GM18519 (cell line): ENCODE measurements around the gene FETUB.
A peak's percentile ranks its signal among the peaks of the same experiment; 100 is the strongest.

Experiments used
- ATAC-seq: cut with Tn5 transposase; IDR thresholded peaks from one replicate; pipeline ENCODE4 v1.9.1; 2021; ENCODE audit warnings: mild to moderate bottlenecking, moderate library complexity; ENCODE audit not compliant: unreplicated experiment, low FRiP score

FETUB gene

DNA sequence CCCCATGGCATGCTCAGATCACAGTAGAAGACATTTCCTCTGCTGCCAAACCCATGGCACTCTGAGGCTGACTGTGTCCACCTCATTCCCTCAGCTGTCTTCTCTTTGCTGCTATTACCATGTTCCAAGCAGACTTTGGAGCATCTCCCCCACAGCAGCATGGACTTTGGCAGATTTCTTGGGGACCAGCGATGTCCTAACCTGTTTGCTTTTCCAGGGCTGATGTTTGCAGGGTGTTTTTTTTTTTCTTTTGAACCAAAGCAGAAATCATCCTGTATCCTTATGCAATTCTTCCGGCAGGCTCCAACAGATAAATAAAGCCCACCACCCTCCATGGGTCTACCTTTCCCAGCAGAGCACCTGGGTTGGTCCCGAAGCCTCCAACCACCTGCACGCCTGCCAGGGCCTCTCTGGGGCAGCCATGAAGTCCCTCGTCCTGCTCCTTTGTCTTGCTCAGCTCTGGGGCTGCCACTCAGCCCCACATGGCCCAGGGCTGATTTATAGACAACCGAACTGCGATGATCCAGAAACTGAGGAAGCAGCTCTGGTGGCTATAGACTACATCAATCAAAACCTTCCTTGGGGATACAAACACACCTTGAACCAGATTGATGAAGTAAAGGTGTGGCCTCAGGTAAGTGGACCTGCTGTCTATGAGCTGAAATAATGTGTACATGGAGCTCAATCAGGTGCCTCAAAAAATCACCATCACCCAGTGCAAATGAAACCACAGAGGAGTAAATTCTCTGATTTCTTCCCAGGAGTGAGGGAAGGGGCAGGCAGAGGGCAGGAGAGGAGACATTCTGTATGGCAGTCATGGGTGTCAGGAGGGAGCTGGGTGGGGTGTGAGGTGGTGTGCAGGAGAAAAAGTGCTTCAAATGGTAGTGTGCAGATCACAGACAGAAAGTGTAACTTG is 27.2 kb upstream of the FETUB start, which contains the start of gene AHSG:
Gene AHSG (plus strand): TSS at position 340 of the 916 bp plus-strand sequence. CDS start 82 bp downstream, at position 422.
- no peak for ATAC-seq

DNA sequence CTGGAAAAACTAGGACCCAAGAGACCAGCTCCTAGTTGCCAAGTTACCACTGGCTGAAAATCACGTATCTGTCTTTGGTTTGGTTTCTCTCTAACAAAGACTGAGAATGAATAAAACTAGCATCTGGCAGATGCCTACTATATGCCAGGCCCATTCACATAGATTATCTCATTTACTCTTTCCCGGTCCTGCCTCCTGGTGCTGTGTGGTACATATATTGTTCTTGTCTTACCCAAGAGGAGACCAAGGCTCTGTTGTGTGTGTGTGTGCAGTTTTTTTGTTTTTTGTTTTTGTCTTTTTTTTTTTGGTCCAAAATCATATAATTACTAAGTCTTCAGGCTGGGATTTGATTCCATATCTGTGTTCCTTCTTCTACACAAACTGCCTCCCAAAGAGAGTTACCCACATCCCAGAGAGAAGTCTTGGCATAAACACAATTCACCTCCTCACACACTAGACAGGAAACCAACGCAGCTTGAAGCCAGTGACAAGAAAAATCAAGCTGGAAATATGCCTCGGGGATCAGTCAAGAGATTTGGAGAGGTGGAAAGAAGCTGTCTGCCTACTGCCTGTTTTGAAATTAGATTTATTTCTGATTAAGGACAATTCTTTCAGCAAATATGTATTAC is 26.4 kb upstream of the FETUB start:
- no peak for ATAC-seq

DNA sequence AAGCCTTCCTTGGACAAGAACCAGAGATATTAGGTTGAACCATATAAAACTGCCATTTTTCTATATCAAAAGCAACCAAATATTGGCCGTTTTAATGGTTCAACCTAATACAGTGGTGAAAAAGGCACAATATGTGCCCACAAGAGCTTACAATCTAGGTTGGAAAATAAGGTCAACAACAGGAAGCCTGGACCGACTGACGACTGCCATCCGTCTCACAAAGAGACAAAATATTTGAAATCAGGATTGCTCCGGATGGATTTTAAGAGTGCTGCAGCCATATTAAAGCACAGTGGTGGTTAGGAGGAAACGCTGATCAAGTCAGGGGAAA is 26.0 kb upstream of the FETUB start:
- no peak for ATAC-seq

DNA sequence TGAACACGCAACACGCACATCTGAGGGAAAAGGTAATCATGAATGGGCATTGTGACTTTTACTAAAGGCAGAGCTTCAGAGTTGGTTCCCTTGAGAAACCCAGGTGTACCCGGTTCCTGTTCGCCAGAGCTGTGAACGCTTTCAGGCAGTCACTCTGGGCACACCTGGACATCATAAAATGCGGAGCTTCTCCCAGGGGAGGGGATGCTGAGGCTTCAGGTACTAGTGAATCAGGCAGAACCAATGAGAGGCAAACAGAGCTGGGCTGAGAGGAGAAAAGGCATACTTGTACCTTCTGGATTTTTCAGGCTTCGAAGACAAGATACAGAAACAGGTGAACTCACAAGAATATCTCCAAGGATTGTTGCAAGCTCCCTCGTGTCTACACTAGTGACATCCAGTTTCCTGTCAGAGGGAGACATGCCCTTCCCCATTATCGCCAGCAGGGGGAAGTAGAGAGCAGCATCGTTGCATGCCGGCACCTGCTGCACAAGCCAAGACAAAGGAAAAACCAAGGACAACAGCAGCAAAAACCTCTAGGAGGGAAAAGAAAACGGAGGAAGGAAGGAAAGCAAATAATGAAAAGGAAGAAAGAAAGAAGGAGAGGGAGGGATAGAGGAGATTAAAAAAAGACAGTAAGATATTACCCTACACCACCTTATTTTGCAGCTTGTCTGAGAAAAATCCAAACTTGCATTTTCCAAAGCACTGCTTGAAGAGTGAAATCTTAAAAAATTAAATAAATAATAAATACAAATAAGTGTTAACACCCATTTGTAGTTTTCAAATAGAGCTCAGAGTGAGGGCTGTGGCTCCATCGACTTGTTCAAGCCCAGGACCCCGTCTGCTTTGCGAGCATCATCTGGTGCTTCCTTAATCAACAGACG is 25.4 kb upstream of the FETUB start:
- ATAC-seq, result peak; percentile 54

DNA sequence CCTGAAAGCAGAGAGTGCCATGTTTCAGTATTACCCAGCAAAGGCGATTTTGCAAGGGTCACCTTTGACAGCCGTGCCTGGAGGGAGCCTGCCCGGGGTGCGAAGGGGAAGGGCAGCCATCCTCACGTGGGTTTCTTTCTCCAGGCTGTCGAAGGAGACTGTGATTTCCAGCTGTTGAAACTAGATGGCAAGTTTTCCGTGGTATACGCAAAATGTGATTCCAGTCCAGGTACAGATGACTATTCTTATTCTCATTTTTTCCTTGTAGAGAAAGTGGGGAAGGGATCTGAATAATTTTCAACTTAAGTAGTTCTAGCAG is 23.9 kb upstream of the FETUB start:
- no peak for ATAC-seq

DNA sequence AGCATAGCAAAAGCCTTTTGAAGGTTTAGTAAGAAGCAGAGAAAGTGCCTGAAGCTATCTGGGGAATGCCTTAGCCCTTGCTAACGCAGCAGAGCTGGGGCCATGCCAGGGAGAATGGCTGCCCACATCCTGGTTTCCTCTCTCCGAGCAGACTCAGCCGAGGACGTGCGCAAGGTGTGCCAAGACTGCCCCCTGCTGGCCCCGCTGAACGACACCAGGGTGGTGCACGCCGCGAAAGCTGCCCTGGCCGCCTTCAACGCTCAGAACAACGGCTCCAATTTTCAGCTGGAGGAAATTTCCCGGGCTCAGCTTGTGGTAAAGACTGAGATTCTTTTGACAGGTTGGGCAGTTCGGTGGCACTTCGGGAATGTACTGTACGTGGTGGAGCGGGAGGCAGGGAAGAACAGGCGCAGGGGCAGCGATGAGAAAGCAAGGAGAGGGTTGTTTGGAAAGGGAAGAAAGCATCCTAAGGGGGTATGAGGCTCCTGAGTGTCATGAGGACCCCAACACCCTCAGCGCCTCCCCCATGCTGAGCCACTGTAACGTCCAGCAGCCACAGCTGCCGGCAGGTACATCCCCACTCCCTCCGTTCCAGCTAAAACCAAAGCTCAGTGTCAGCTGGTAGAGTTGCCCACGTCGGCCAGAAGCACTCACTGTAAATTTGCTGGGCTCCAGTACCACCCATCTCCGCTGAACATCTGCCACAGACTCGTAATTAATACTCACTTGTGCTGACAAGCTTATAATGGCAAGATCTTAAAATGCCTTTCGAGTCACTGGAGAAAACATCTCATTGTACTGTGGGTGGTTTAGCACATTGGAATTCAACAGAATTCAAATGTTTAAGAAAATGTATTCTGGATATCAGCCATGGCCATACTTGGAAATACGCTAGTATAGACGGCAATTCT is 22.9 kb upstream of the FETUB start:
- ATAC-seq, result peak; percentile 61

DNA sequence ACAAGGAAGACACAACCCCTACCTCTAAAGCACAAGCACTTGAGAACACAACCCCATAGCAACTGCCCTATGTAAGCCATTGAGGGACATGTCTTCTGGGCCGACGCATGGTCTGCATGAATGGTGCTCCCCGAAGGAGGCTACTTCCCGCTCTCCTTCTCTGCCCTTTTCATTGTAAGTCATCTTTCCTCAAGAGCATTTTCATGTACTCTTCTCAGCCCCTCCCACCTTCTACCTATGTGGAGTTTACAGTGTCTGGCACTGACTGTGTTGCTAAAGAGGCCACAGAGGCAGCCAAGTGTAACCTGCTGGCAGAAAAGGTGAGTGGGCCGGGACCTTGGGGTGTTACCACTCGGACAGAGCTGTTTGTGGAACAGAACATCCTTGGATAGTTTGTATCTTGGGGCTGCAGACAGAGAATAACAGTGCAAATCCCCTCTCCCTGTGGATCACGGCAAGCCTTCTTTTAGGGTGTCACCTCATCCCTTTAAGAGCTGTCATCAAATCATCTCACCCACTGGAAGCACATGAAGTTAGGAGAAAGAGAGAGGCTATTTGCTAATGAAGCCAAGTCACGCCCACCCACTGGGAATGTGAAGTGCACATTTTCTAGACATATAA is 21.8 kb upstream of the FETUB start:
- ATAC-seq, result no peak

DNA sequence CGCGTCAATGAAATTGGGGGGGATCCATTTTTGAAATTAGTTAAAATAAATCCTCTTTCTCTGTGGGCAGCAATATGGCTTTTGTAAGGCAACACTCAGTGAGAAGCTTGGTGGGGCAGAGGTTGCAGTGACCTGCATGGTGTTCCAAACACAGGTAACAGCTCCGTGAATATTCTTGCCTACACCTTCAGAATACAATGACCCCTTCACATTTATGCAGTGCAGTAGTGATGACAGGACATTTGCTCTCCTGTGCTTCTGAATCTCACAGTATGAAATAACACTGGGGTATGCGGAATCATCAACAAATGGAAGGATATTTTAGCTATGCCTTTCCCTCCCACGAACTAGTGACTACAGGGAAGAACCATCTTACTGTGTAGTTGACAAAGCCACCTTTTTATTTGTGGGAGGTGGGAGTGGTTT is 20.4 kb upstream of the FETUB start:
- no peak for ATAC-seq

DNA sequence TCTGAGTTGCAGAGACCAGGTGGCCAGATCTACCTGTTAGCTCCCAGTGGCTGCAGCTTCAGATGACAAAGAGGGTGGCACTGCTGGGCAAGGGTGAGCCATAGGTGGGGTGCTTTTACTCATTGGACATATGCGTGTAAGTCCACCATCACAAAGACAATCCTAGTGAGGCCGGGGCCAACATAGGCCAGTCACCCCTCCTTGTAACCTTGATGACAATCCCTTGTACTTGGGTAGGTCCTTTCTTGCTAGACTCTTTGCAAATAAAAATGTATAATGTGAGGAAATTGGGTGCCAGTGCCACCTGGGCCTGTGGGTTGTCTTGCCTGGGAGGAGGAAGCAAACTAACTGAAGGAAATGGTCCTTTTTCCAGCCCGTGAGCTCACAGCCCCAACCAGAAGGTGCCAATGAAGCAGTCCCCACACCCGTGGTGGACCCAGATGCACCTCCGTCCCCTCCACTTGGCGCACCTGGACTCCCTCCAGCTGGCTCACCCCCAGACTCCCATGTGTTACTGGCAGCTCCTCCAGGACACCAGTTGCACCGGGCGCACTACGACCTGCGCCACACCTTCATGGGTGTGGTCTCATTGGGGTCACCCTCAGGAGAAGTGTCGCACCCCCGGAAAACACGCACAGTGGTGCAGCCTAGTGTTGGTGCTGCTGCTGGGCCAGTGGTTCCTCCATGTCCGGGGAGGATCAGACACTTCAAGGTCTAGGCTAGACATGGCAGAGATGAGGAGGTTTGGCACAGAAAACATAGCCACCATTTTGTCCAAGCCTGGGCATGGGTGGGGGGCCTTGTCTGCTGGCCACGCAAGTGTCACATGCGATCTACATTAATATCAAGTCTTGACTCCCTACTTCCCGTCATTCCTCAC is 19.7 kb upstream of the FETUB start:
- no peak for ATAC-seq

DNA sequence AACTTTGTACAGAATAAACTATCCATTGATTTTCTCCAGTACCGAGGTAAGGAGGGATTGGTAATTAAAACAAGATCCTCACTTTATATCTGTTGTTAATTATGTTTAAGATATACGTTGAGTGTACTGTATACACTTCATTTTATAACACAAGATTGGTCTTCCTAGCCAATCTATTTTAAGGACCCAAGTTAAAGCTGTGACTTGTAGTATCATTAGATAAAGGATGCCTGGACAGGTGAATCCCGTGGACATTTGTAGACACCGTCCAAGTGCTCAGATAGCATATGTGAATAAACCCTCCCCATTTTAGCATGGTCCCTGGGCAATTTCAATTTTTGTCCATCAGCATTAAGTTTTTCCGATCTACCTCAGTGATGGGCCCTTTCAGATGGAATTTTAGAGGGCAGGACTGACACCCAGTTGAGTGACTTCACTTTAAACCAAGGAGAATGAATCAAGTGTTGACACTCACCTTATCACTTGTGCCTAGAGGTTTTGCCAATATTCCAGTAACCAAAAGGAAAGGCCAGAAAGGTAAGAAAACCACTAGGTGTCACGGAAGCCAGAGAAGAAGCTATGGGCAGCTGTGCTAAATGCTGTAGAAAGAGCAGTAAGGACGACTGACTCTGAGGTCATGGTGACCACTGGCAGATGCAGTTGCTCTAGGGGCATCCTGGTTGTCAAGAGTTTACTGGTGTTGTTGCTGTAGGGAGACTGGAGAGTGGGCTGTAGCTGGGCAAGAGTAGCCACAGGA is 18.1 kb upstream of the FETUB start:
- no peak for ATAC-seq

DNA sequence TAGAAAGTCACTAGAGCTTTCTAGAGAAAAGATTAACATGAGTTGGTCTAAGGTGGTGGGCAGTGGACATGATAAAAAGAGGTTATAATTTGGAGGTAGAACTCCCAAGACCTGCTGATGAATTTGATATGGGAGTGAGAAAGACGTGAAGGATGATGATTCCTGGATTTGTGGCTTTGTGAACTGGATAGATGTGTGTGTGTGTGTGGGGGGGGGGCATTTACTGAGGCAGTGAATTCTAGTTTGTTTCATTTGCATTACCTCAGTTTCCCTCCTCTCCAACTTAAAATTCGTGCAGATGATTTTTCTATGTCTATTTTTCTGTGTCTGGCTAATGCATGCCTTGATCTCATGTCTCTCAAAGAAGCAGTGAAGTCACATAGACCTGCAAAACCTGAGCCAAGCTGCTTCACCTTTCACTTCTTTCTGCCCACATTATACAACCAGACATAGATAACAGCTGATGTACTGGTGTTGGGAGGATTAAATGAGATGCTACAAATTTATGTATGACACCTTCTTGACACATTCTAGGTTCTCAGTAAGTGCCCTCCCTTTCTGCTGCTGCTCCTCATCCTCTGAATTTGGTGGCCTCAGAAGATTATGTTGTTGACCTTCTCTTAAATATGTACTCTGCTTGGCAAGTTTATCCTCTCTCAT is 17.4 kb upstream of the FETUB start:
- no peak for ATAC-seq

DNA sequence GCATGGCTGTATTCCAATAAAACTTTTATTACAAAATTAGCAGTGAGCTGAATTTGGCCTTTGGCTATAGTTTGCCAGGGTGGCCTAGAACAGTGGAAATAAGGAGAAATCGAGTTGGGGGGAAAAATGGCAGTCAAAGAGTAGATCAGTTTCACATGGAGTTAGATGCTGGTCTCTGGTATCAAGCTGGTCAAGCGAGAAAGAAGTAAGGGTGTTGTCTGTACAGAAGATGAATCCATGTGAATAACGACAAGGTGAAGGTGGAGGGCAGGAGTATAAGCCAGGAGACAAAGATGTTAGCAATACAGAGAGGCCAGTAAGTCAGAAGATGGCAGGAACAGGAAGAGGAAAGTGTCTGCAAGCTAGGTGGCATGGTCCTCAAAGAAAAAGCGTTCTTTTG is 15.6 kb upstream of the FETUB start:
- no peak for ATAC-seq

DNA sequence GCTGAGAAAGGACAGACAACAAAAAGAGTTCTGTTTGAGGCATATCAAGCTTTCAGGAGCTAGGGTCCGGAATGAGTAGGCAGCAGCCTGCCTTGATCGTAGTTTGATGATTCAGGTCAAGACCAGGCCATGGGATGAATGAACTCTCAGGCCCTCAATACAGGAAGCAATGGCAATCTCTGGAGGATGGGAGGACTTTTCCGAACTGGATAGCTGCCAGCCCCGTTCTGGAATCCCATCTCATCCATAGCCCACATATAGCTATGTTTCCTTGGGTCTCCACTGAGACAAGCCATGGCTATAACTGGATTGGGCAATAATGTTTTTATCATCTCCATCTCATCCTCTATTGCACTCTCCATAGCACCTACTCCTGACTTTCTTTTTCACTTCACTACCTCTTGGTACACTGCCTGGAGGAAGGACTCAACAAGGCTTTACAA is 14.6 kb upstream of the FETUB start:
- no peak for ATAC-seq

DNA sequence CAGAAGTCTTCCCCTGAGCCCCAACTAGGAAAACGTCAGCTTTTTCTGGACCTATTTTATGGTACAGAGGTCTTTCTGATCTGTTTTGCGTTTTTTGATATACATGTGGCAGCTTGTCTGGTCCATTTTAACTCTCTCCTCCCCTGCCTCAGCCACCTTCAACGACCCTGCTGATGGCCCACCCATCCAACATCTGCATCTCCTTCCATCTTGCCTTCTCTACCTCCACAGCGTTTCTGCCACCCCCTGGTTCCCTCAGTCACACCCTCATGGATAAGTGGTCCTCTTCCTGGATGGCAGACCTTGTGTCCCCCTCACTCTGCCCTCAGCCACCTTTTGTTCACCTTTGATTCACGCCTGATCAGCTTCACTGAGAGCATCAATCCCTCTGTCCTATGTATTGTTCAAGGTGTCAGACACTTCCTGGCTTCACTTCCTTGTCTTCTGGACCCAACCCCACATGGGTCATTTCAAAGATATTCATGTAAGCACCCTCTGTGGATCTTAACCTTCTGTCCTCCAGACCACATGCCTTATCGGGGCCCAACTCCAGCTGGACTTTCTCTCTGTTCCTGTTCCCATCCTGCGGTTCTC is 13.8 kb upstream of the FETUB start:
- no peak for ATAC-seq

DNA sequence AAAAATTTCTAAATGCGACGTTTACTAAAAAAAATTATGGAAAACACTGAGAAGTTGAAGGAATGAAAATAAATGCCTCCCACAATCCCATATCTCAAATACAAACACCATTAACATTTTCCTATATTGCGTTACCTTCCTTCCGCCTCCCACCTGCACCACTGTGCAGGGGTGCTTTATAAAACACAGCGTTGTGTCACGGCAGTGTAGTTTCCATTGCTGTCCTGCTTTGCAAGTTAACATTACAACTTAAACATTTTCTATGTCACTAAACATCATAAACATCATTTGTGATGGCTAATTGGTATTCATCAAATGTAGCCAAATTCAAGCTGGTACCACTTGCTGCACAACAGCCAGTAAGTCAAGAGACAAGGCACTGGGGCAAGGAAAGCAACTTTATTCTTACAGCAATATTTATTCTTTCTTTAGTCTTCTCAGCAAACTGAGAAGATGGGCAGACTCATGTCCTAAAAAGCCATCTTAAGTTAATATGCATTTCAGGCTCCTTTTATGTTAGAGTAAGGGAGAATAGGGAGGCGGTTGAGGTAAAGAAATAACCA is 12.3 kb upstream of the FETUB start:
- no peak for ATAC-seq

DNA sequence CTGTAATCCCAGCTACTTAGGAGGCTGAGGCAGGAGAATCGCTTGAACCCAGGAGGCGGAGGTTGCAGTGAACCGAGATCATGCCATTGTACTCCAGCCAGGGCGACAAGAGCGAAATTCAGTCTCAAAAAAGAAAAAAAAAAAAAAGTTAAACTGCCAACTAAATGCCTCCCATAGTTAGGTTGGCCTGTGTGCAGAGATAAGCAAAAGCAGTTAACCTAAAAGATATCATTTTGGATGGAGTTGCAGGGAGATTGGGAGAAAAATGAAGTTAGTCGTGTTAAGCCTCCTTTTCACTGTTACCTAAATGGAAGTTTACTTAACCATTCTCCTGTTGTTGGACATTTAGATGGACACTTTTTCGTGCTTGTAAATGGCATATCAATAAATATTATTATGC is 11.4 kb upstream of the FETUB start:
- ATAC-seq, result no peak
